Measurements from ENCODE around the gene DPM1.
"Not testable (repeated sequence)": the region's sequence is repeated elsewhere in the genome, so short reads cannot be mapped to it uniquely, and the experiment has no call there.

The DPM1 gene

DNA sequence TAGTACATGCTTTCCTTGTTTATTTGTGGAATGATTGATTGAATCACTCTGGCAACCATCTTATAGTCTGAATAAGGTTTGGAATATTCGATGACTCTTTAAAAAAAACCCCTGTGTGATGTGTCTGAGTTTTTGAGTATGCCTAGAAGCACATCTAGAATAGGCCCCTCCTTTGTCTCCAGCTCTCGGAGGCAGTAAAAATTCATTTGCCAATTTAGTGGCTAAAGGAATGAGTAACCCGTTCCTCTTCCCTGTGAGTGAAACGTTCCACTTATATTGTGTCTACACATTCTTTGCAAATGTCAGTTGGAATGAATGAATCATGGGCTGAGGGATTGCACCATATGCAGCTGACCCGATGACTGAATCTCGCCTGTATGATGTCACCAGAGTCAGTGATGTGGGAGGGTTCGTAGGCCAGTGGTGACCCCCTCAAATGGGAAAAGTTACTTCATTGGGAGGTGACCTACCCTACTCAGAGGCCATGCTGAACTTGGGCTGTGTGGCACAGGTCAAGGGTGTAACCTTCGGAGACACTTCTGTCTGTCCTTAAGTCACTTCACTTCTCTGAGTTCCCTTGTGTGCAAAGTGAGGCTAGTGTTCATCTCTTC lies 21.8 kb upstream of the DPM1 start:
- DNase-seq (ENCODE audit: low spot score): peak; percentile 86

DNA sequence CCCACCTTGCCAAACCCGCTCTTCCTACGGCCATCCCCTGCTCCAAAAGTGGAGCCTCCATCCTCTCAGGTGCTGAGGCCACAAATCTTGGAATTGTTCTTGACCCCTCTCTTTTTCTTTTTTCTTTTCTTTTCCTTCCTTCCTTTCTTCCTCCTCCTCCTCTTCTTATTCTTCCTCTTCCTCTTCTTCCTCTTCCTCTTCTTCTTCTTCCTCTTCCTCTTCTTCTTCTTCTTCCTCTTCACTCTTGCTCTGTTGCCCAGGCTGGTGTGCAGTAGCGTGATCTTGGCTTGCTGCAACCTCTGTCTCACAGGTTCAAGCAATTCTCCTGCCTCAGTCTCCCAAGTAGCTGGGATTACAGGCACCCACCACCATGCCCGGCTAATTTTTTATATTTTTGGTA lies 20.2 kb upstream of the DPM1 start:
- not testable (repeated sequence) for DNase-seq (ENCODE audit: low spot score)

DNA sequence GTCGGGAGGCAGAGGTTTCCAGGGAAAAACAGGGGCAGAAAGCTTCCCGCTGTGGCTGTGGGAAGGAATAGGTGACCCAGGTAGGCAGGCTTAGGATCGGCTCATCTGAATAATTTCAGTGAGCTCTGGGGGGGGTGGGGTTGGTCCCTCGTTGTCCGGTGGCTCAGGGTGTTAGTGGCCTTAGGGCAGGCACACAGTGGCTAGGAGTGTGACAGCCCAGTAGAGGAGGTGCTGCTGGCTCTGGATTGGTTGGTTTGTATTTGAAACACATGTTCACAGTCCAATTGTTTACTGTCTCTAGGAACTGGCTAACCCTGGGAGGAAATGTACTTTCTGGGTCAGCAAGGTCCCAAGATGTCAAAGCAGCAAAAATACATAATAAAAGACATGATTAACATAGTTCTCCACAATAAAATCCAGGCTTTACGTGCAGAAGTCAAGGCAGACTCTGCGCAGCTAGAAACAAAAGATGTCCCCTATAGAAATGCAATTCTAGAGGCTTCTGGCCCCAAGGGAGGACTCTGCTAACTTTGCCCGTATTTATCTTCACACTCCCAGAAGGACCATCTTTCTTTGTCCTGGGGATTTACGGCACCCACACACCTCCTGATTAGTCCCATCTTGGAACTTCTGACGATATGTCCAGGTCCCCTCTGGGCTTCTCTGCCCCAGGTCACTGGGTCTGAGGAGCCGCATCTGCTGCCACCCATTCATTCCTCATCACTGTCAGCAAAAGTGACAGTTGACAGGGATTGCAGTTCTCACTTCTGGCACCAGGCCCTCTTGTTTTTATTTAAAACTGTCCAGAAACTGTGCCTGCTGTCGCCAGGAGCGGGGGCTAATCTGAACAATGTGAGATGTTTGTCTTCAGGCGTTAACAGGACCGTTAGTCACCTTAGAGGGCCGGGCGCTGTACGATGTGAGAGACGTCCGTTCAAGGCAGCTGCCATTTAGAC lies 19.0 kb upstream of the DPM1 start:
- DNase-seq (ENCODE audit: low spot score): no peak

DNA sequence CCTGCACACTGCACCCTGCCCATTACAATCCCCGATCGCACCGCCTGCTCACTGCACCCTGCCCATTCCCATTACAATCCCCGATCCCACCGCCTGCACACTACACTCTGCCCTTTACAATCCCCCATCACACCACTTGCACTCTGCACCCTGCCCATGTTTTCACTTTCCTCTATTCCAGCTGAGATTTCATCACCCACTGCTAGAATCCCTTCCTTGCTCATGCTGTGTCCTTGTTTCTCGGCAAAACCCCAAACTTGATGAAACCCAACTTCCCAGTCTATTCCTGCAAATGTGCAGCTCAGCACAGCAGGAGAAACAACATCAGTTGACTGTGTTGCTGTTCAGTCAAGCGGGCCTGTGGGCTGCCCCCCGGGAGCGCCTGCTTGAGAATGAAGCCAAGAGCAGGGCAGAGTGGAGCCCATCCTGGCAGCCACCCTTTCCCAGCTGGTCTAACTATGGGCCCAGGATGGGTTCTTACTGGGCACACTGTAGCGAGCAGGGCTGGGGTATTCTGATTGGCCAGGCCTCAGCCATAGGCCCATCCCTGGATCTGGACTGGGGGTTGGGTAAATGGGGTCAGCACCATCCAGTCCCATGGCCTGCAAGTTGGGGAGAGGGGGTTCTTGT lies 17.5 kb upstream of the DPM1 start:
- DNase-seq (ENCODE audit: low spot score): no peak

DNA sequence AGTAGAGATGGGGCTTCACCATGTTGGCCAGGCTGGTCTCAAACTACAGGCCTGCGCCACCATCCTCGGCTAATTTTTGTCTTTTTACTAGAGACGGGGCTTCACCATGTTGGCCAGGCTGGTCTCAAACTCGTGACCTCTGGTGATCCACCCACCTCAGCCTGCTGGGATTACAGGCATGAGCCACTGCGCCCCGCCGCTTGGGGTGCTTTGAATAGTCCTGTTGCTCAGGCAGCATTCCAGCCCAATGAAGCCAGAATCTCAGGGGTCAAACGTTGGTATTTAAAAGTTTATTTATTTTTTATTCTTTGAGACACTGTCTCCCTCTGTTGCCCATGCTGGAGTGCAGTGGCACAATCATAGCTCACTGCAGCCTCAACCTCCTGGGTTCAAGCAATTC lies 11.6 kb upstream of the DPM1 start:
- DNase-seq (ENCODE audit: low spot score): no peak

DNA sequence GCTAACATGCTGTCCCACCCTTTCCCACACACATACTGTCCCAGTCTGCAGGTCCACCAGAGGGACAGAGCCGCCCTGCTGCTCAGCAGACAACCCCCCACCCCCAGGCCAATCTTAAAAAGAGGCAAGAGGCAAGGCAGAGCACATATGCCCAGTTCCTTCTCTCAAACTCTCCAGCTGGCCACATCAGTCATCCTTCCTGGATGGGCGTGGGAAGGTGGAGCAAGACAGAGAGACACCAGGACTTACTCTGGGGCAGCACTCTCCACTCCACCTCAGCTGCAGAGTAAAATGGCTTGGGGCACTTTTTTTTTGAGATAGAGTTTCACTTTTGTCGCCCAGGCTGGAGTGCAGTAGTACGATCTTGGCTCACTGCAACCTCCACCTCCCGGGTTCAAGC lies 11.1 kb upstream of the DPM1 start:
- no peak for DNase-seq (ENCODE audit: low spot score)

DNA sequence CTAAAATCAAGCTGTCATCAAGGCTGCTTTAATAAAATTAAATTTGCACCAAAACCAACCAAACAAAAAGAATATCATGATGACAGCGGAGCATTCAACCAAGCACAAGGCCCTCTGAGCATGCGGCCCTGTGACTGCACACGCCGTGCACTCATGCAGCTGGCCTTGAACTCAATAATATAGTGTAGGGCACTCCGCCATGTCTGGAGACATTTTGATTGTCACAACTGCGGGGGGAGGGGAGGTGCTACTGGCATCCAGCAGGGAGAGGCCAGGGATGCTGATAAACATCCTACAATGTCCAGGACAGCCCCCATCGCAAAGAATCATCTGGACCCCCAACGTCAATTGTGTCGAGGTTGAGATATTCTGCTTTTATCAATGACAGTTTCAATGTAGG lies 10.0 kb upstream of the DPM1 start:
- DNase-seq (ENCODE audit: low spot score): no peak

DNA sequence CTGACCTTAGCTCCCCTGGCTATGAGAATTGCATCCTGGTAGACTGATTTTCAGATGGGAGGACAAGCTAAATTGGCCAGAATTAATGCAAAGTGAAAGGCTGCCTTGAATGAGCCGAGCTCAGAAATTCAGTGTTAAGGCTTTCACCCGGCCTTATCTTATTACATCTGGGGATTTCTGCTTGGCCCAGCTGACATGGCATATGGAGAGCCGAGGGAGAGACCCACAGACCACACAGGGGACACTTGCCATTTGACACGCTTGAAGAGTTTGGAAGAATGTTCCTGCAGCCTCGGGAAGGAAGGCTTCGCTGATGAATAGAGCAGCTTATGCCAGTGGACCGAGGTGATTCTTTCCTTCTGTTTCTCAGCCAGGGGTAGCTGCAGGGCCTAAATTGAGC lies 9.3 kb upstream of the DPM1 start:
- no peak for DNase-seq (ENCODE audit: low spot score)

DNA sequence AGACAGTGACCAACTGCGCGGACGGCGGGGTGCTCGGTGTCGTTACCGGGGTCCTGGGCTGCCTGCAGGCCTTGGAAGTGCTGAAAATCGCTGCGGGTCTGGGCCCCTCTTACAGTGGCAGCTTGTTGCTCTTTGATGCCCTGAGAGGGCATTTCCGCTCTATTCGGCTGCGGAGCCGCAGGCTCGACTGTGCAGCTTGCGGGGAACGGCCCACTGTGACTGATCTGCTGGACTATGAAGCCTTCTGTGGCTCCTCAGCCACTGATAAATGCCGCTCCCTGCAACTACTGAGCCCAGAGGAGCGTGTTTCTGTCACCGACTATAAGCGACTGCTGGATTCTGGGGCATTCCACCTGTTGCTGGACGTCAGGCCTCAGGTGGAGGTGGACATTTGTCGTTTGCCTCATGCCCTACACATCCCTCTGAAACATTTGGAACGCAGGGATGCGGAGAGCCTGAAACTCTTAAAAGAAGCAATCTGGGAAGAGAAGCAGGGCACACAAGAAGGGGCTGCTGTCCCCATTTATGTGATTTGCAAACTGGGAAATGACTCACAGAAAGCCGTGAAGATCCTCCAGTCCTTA lies 1.3 kb upstream of the DPM1 start:
- no peak for DNase-seq (ENCODE audit: low spot score)

DNA sequence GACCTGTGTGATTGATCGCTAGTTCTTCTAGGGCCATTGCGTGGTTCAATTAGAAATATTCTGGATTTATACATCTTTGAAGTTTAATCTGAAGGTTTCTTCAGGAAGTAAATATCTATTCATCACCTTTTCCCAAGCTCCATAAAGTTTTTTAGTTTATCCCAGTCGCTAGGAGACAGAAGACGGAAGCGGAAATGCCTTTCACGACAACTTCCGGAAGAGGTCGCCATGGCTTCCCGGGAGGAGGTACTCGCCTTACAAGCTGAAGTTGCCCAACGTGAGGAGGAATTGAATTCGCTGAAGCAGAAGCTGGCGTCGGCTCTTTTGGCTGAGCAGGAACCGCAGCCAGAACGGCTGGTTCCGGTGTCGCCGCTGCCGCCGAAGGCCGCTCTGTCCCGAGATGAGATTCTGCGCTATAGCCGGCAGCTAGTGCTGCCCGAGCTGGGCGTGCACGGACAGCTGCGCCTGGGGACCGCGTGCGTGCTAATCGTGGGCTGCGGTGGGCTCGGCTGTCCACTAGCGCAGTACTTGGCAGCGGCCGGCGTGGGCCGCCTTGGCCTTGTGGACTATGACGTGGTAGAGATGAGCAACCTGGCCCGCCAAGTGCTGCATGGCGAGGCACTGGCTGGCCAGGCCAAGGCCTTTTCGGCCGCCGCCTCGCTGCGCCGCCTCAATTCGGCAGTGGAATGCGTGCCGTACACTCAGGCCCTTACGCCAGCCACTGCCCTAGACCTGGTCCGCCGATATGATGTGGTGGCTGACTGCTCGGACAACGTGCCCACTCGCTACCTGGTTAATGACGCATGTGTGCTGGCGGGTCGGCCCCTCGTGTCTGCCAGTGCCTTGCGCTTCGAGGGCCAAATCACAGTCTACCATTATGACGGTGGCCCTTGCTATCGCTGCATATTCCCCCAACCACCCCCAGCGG lies 547 bp upstream of the DPM1 start, which contains the start of gene MOCS3:
Gene MOCS3, plus strand, starts transcription at position 204 of the 928 bp plus-strand sequence. Its CDS starts 25 bp downstream, at position 229.
- DNase-seq (ENCODE audit: low spot score): peak; percentile 81

DNA sequence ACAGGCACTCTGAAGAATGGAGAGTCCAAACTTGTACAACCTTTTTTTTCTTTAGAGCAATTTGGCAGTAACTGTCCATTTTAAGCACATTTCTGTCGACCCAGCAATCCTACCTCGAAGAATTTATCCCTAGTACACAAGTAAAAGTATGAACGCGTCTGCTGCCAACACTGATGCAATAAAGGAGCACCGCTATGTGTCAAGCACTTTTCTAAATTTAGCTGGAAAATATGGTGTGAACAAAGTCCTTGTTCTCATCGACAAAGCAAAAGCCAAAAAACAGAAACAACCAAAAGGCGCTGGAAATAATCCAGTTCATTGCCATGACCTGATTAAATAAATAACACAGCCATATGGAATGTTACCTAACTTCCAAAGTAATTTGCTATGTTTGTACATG lies 1.1 kb downstream of the DPM1 start:
- no peak for DNase-seq (ENCODE audit: low spot score)

DNA sequence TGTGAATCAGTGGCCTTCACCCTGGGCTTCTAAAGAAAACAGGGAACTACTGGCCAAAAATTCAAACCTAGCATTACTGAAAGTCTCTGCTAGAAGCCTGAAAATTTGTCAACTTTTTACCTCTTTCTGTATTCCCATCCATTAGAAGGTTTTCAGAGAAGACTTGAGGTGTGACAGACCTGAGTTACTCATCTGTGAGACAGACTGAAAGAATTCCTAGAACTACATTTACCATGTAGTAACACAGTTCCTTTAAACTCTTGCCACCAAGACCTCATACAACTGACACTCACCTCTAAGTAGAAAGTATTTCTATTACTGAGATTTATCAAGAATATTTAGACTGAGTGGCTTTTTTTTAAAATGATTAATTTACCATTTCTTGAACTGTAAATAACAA lies 4.5 kb downstream of the DPM1 start:
- no peak for DNase-seq (ENCODE audit: low spot score)

DNA sequence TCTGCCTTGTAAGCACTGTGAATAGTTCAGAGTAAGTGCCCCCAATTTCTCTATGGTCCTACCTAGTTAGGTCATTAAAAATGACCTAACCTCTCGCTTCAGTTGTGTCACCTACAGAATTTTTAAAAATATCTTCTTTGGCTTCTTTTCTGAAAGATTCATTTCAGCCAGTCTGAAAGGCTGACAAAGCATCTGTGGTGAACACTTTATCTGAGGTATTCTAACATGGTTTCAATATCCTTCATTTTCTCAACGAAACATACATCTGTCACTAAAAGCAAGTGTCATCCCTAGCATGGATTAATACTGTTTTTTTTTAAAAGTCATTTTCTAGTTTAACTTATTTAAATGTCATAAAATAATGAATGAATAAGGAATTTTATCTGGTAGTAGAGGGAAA lies 5.1 kb downstream of the DPM1 start:
- DNase-seq (ENCODE audit: low spot score): no peak

DNA sequence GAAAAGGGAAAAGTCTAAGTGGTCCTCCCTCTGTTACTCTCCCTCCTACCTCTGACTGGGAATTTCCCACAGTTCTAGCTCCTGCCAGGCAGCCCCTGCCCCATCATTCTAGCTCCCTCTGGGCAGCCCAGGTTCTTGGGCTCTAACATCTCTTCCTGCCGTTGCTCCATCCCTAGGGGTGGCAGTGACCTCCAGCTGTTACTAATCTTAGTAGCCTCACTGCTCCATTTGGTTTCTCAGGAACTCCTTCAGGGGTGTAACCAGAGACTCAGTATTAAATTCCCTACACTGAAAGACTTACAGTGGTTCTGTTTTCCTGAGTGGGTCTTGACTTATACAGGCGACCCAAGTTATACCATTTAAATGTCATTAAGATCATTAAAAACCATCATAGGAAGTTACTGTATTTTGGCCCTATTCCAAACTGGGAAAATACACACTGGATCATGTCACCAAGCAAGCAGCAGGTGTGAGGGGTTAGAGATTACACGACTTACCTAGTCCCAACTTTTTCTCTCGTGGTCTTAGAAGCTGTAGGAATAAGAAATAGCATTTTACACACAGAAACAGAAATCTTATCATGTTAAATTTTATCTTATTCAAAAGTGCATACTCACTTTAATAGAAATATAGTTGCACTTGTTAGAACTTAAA lies 10.1 kb downstream of the DPM1 start:
- no peak for DNase-seq (ENCODE audit: low spot score)

DNA sequence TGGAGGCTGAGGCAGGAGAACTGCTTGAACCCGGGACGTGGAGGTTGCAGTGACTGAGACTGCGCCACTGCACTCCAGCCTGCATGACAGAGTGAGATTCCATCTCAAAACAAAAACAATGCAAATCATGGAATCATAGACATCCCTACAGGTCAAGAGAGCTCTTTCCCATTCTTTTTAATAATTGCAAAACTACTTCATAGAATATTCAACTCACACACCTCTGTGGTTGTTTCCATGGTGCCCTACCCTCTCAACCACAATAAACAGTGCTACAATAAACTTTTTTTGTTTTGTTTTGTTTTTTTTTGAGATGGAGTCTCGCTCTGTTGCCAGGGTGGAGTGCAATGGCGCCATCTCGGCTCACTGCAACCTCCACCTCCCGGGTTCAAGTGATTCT lies 15.3 kb downstream of the DPM1 start:
- DNase-seq (ENCODE audit: low spot score): no peak

DNA sequence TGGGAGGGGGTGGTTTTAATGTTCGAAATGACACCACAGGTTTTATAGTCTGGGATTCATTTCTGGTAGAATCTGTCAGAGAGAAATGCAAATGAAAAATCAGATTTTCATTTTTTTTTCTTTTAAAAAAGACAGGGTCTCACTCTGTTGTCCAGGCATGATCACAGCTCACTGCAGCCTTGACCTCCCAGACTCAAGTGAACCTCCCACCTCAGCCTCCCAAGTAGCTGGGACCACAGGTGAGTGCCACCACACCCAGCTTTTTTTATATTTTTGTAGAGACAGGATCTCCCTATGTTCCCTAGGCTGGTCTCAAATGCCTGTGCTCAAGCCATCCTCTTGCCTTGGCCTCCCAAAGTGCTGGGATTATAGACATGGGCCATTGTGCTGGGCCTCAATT lies 24.7 kb downstream of the DPM1 start:
- DNase-seq (ENCODE audit: low spot score): no peak

DNA sequence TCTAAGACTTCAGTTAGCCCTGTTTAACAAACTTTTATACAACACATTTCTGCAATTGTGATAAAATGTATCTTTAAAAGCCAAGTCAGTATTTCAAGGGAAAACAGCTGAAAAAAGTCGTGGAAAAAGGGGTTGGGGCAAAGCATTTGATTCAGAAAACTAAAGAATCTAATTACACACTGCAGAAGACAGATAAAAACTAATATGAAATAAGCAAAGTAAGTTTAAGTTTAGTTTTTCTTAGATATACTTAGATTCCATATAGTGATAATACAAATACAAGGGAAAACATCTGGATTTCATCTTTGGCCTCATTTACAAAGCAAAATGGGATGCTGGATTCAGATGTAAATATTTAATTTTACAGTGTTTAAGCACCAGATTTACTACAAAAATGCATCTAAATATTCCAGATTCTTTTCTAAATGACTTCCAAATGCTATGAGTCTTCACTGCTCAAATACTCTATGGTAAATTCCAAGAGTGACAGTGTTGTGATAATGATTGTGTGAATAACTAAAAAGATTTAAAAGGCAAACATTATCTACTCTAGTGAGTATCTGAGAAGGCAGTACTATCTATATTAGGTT lies 25.5 kb downstream of the DPM1 start:
- DNase-seq (ENCODE audit: low spot score): no peak

DNA sequence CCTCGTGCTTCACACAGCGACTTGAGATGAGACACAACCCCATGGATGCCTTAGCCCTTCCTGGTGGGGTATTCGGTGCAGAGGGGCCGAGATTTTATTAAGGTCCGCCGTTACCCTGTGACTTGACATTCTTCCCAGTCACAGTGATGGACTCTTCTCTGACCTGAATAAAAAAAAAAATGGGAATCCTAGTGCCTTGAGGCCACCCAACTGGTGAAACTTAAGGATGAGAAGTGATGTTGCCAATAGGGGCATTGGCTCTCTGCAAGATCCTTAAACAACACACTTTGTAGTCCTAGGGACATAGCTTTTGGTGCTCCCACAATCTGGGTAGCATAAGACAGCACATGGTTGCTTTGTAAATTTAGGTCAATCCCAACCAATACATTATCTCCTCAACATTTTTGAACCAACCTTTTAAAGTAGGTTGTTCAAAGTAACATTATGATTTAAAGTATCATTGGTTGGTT lies 26.3 kb downstream of the DPM1 start:
- DNase-seq (ENCODE audit: low spot score): no peak

DNA sequence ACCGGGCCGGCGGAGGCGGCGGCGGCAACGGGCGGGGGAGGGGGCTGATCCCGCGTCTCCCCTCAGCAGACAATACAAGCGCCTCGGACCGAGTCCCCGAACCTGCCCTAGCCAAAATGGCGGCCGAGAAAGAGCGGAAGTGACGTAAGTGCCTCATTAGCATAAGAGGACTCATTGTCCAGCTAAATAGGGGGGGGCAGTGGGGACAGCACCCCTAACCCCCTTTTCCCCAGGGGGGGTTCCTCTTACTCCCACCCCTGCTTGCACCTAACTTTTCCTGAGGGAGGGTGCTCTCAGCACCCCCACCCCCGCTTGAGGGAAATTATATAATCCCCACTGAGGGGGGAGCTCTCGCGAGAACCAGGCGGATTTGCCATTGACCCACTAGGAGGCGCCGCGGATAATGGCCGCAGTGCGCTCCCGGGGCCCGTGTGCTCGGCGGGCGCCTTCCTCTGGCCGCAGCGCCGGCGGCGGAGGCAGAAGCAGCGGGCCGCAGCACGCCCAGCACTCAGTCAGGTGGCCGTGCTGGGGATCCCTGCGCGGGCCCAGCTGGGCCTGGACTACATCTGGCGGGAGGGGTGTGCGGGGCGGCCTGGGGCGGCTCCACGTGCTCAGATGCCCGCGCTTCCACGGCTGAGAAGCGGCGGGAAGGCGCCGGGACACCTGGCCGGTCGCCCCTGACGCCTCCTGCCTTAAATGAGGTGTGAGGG lies 26.9 kb downstream of the DPM1 start, which contains the start of gene ADNP:
Gene ADNP, minus strand, starts transcription at position 132 of the 710 bp plus-strand sequence. CDS start 27,441 bp downstream, outside the sequence.
- DNase-seq (ENCODE audit: low spot score): peak; percentile 82

DNA sequence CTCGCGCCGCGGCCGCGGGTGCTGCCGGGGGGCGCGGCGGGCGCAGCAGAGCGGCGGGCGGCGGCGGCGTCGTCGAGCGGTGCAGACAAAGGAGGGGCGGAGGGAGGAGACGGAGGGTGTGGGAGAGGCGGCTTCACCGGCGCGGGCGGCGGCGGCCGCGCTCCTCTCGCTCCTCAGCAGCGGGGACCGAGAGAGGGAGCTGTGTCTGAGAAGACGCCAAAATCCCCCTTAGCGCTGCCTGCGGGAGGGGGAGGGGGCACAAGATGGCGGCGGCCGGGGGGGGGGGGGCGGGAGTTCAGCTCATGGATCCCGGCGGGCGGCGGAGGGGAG lies 27.4 kb downstream of the DPM1 start:
- DNase-seq (ENCODE audit: low spot score): peak; percentile 26

All from AG08396 (cell line).